ENCODE data around the gene NUMB.

DNA sequence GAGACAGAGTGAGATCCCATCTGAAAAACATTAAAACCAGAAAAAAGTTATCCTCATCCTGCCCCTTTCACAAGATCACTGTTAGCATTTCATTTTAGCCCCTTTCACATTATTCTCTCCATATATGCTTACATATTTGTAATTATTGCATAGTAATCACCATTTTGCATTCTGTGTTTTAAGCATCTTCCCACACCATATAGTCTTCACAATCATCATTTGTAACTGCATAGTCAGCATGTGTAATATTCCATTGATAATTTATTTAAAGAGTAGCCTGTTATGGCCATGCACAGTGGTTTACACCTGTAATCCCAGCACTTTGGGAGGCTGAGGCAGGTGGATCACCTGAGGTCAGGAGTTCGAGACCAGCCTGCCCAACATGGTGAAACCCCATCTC, 209.2 kb downstream of the NUMB start:
- TF ChIP-seq, protein P1, sequence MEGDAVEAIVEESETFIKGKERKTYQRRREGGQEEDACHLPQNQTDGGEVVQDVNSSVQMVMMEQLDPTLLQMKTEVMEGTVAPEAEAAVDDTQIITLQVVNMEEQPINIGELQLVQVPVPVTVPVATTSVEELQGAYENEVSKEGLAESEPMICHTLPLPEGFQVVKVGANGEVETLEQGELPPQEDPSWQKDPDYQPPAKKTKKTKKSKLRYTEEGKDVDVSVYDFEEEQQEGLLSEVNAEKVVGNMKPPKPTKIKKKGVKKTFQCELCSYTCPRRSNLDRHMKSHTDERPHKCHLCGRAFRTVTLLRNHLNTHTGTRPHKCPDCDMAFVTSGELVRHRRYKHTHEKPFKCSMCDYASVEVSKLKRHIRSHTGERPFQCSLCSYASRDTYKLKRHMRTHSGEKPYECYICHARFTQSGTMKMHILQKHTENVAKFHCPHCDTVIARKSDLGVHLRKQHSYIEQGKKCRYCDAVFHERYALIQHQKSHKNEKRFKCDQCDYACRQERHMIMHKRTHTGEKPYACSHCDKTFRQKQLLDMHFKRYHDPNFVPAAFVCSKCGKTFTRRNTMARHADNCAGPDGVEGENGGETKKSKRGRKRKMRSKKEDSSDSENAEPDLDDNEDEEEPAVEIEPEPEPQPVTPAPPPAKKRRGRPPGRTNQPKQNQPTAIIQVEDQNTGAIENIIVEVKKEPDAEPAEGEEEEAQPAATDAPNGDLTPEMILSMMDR (conservative IDR thresholded peaks at IDR 0.05; ENCODE audit: low read length), result no peak
- no peak for TF ChIP-seq EZH2phosphoT487 (IDR thresholded peaks at IDR 0.05; ENCODE audit: borderline replicate concordance, low read depth, low read length)
